Motor neuron (in vitro differentiated cells): ENCODE results near the gene ZFP64. TPM values are rescaled to one million over a fixed set of nuclear protein-coding genes. Genes with fewer than 3 reads are reported as not detected.
"Not testable (repeated sequence)": the region's sequence is repeated elsewhere in the genome, so short reads cannot be mapped to it uniquely, and the experiment has no call there.

Experiments used
- ATAC-seq, 8 experiments: fragments of 200-7000 bp; cut with Tn5 transposase; replicated peaks in 6 of 8; 2 replicates each; pipeline ENCODE4 v1.8.0; 2021; ENCODE audit warnings: mild to moderate bottlenecking in 8 of 8, moderate library complexity in 8 of 8
- H3K27ac ChIP-seq, 2 donors: fragments of 250-450 bp; sonication (Bioruptor Pico); 2 replicates each; pipeline ENCODE4 v1.9.0; 2021; ENCODE audit warnings: antibody characterized with exemption in 2 of 2, mild to moderate bottlenecking in 2 of 2, moderate library complexity in 1 of 2
- H3K4me1 ChIP-seq, 2 donors: fragments of 250-450 bp; sonication (Bioruptor Pico); replicated peaks in 1 of 2; 2 replicates each; pipeline ENCODE4 v1.6.1; 2021; ENCODE audit warnings: antibody characterized with exemption in 2 of 2, mild to moderate bottlenecking in 2 of 2, moderate library complexity in 1 of 2
- H3K4me3 ChIP-seq, 5 donors: fragments of 250-450 bp; sonication (Bioruptor Pico); 2 replicates each; pipeline ENCODE4 v1.9.0; 2021; ENCODE audit warnings: antibody characterized with exemption in 5 of 5, mild to moderate bottlenecking in 5 of 5, moderate library complexity in 4 of 5
- WGBS, 10 experiments: fragments of 450-650 bp; shearing (Covaris generic); methylation state at CpG; one replicate each; pipeline ENCODE4 v1.0.0; 2022; 5-methylcytosine and 5-hydroxymethylcytosine counted together
- in situ Hi-C, 9 experiments: fragments of 400-800 bp; cut with MboI; loops; one replicate each; pipeline ENCODE4 v1.15.0; 2021; ENCODE audit warnings: low sequenced_read_pairs in 9 of 9, low pct_unique_long_range_greater_than_20kb in 2 of 9; ENCODE audit not compliant: unreplicated experiment in 9 of 9
- total RNA-seq, 8 experiments: library from RNA; unstranded; fragments of 300-600 nt; gene quantifications; 2 replicates each; pipeline versions ENCODE4 v1.2.3 to v1.2.4, GENCODE V29; 2022

Gene ZFP64
- total RNA-seq, 8 experiments from 2014 or later, result 10.2 to 38.5 (median 17.7) TPM

- H3K4me1 ChIP-seq, result peaks cover 2 to 4% of the 10 kb centered on the region in 2 donors
- 61 to 100% (median 92%) methylated on average over 1 to 8 of the region's 9 CpGs; no CpG with 5 or more reads in 1 of the 10 experiments for WGBS, 10 experiments
- no peak for ATAC-seq
- no peak overlapping the region for H3K27ac ChIP-seq
- in situ Hi-C loops, result no loop called here
- no peak overlapping the region for H3K4me3 ChIP-seq
Observed at GRCh38 chr20:52193886-52194545, 2.4 kb upstream of the ZFP64 start.

- Histone ChIP-seq H3K4me3 (no peak overlapping the region), H3K4me1 (peaks cover 2 to 4% of the 10 kb centered on the region in 2 donors), H3K27ac (no peak overlapping the region)
- no peak for ATAC-seq
- 50 to 71% (median 50%) methylated on average over 1 of the region's 1 CpG; no CpG with 5 or more reads in 7 of the 10 experiments for WGBS, 10 experiments
- in situ Hi-C loops, result no loop called here
Observed at GRCh38 chr20:52193133-52193532, 1.6 kb upstream of the ZFP64 start.

- Histone ChIP-seq H3K4me3 (peak overlapping the region; percentile 48 to 95 (median 83)), H3K27ac (peak overlapping the region; percentile 87 to 88)
- 70 to 100% (median 87%) methylated on average over 1 to 2 of the region's 2 CpGs; no CpG with 5 or more reads in 1 of the 10 experiments for WGBS, 10 experiments
- H3K4me1 ChIP-seq, in situ Hi-C loops, ATAC-seq: not testable (repeated sequence)
Observed at GRCh38 chr20:52192719-52193007, 1.1 kb upstream of the ZFP64 start.

GRCh38 chr20:52191916-52192718 lies 538 bp upstream of the ZFP64 start:
- H3K4me3 ChIP-seq, result peak overlapping the region; percentile 48 to 95 (median 83)
- H3K4me1 ChIP-seq, result peaks cover 2 to 4% of the 10 kb centered on the region in 2 donors
- ATAC-seq, result peak; percentile 40 to 73 (median 62)
- in situ Hi-C loops, result no loop called here
- H3K27ac ChIP-seq, result peak overlapping the region; percentile 87 to 88
- WGBS, 10 experiments, result 0 to 22% (median 0%) methylated on average over 1 to 6 of the region's 61 CpGs; no CpG with 5 or more reads in 3 of the 10 experiments

GRCh38 chr20:52190437-52191131 lies 995 bp downstream of the ZFP64 start:
- Histone ChIP-seq H3K4me1 (peaks cover 2 to 4% of the 10 kb centered on the region in 2 donors), H3K27ac (no peak overlapping the region), H3K4me3 (peak overlapping the region; percentile 48 to 95 (median 83))
- in situ Hi-C loops, result no loop called here
- peak in 3 of 8 experiments; percentile 25 to 29 (median 28) for ATAC-seq
- WGBS, 10 experiments, result 0 to 47% (median 15%) methylated on average over 2 to 7 of the region's 15 CpGs; no CpG with 5 or more reads in 2 of the 10 experiments

GRCh38 chr20:52181766-52182165 lies 9.8 kb downstream of the ZFP64 start:
- in situ Hi-C loops, result no loop called here
- WGBS, 10 experiments, result 80 to 100% (median 100%) methylated on average over 1 to 5 of the region's 9 CpGs; no CpG with 5 or more reads in 1 of the 10 experiments

GRCh38 chr20:52180180-52180840 lies 11.3 kb downstream of the ZFP64 start:
- in situ Hi-C loops, result no loop called here
- no peak for ATAC-seq

More at GRCh38 chr20:52181766-52182165, 9.8 kb downstream of the ZFP64 start:
- no peak for ATAC-seq
- Histone ChIP-seq H3K27ac (no peak overlapping the region), H3K4me3 (no peak overlapping the region), H3K4me1 (no peaks in the 10 kb centered on the region)

GRCh38 chr20:52179331-52180179 lies 12.0 kb downstream of the ZFP64 start:
- Histone ChIP-seq H3K4me3 (no peak overlapping the region), H3K27ac (no peak overlapping the region), H3K4me1 (no peaks in the 10 kb centered on the region)
- 25 to 100% (median 86%) methylated on average over 1 to 4 of the region's 4 CpGs; no CpG with 5 or more reads in 3 of the 10 experiments for WGBS, 10 experiments
- in situ Hi-C loops, result no loop called here
- no peak for ATAC-seq

More at GRCh38 chr20:52180180-52180840, 11.3 kb downstream of the ZFP64 start:
- WGBS, 10 experiments, result 50 to 100% (median 89%) methylated on average over 1 to 5 of the region's 5 CpGs
- H3K4me3 ChIP-seq, result no peak overlapping the region
- no peaks in the 10 kb centered on the region for H3K4me1 ChIP-seq
- H3K27ac ChIP-seq, result no peak overlapping the region

GRCh38 chr20:52178691-52179090 lies 12.9 kb downstream of the ZFP64 start:
- H3K4me3 ChIP-seq, result no peak overlapping the region
- ATAC-seq, result no peak
- in situ Hi-C loops, result no loop called here
- H3K4me1 ChIP-seq, result no peaks in the 10 kb centered on the region
- 0 to 100% (median 80%) methylated on average over 1 to 2 of the region's 3 CpGs; no CpG with 5 or more reads in 7 of the 10 experiments for WGBS, 10 experiments
- no peak overlapping the region for H3K27ac ChIP-seq

- Histone ChIP-seq H3K27ac (no peak overlapping the region), H3K4me1 (no peaks in the 10 kb centered on the region), H3K4me3 (no peak overlapping the region)
- no peak for ATAC-seq
- WGBS, 10 experiments, result 93 to 100% methylated on average over 3 to 4 of the region's 18 CpGs; no CpG with 5 or more reads in 8 of the 10 experiments
- in situ Hi-C loops, result no loop called here
Observed at GRCh38 chr20:52175840-52176239, 15.7 kb downstream of the ZFP64 start.

- ATAC-seq, result peak in 1 of 8 experiments; percentile 93
- Histone ChIP-seq H3K27ac (no peak overlapping the region), H3K4me1 (no peaks in the 10 kb centered on the region), H3K4me3 (no peak overlapping the region)
- whole genome bisulfite sequencing, 10 experiments, result 75 to 100% (median 100%) methylated on average over 1 to 7 of the region's 9 CpGs; no CpG with 5 or more reads in 1 of the 10 experiments
- in situ Hi-C loops, result no loop called here
Observed at GRCh38 chr20:52172392-52173047, 19.1 kb downstream of the ZFP64 start.
